SH-SY5Y (cell line): ENCODE results near the gene ZNF358.

Experiments used
- GATA2 ChIP-seq: IDR thresholded peaks from 2 replicates; pipeline ENCODE4 v1.6.1; 2011; ENCODE audit warnings: mild to moderate bottlenecking, low read depth, low read length
- GATA3 ChIP-seq: IDR thresholded peaks from 2 replicates; pipeline ENCODE4 v1.6.1; 2011; ENCODE audit warnings: low read depth, mild to moderate bottlenecking, low read length, moderate library complexity

DNA sequence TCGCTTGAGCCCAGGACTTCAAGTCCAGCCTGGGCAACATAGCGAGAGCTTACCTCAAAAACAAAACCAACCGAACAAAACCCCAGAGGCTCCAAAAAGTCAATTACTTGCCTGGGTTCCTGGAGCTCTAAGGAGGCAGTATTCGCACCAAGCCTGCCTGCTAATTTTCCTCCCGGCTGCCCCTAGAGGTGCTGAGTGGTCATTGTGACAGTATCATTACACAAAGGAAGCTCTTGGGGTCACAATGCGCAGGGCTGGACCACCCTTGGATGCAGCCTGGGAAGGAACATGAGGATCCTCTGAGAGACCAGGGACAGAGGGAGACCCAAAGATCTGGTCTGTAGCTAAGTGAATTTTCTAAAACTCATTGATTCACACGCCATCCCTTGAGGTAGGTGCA lies 18.6 kb upstream of the ZNF358 start:
- TF ChIP-seq GATA2: no peak
- TF ChIP-seq GATA3: no peak
